CD4-positive, alpha-beta T cell (primary cell): ENCODE data around the gene WDR64. TPM values are rescaled to one million over a fixed set of nuclear protein-coding genes. Genes with fewer than 3 reads are reported as not detected.

Experiments
- ATAC-seq: fragments of 200-7000 bp; cut with Tn5 transposase; one replicate; pipeline ENCODE4 v1.10.0; 2022; ENCODE audit warnings: mild to moderate bottlenecking; ENCODE audit not compliant: poor library complexity
- CTCF ChIA-PET: fragments of 350-600 bp; sonication (Branson Sonifier 250); formaldehyde crosslinking; loops from one replicate; lab custom pipeline; 2021; ENCODE audit warnings: antibody characterized with exemption, inconsistent platforms; lab: Charles Lee
- POLR2A ChIA-PET: fragments of 350-600 bp; sonication (Branson Sonifier 250); formaldehyde crosslinking; loops from one replicate; lab custom pipeline; 2021; ENCODE audit warnings: antibody characterized with exemption, inconsistent platforms; lab: Charles Lee
- DNase-seq, 14 experiments: peaks; one replicate each; pipeline ENCODE4 v3.0.0-alpha.2; 2013 to 2020; ENCODE audit warnings: mixed read lengths in 2 of 14
- H3K27ac ChIP-seq, 2 donors: one replicate each; pipeline versions ENCODE4 v1.5.1 to v1.7.0; 2013; ENCODE audit warnings: low read length in 2 of 2, low read depth in 1 of 2, mild to moderate bottlenecking in 1 of 2
- H3K27me3 ChIP-seq, 2 experiments: 1 replicate in 1 of 2; 2 replicates in 1 of 2; pipeline versions ENCODE4 v1.6.1 to v1.7.0; 2013; ENCODE audit warnings: low read length in 2 of 2, control low read depth in 1 of 2, mild to moderate bottlenecking in 1 of 2, moderate library complexity in 1 of 2; ENCODE audit not compliant: insufficient read depth in 2 of 2, control insufficient read depth in 1 of 2
- H3K36me3 ChIP-seq: one replicate; pipeline ENCODE4 v1.6.1; 2013; ENCODE audit warnings: low read length, control low read depth; ENCODE audit not compliant: insufficient read depth
- H3K4me1 ChIP-seq: one replicate; pipeline ENCODE4 v1.6.1; 2013; ENCODE audit warnings: low read length, control low read depth; ENCODE audit not compliant: insufficient read depth
- H3K4me3 ChIP-seq: one replicate; pipeline ENCODE4 v1.5.1; 2013; ENCODE audit warnings: mild to moderate bottlenecking, low read length, moderate library complexity
- H3K9me3 ChIP-seq, 2 experiments: 1 replicate in 1 of 2; 2 replicates in 1 of 2; pipeline versions ENCODE4 v1.6.1 to v1.7.0; 2013; ENCODE audit warnings: low read length in 2 of 2, mild to moderate bottlenecking in 2 of 2, control low read depth in 1 of 2, moderate library complexity in 1 of 2; ENCODE audit not compliant: control insufficient read depth in 1 of 2, insufficient read depth in 1 of 2
- H3K27ac Mint-ChIP-seq: one replicate; pipeline ENCODE4 v1.8.0; 2020; ENCODE audit warnings: mixed read lengths
- H3K27me3 Mint-ChIP-seq: one replicate; pipeline ENCODE4 v1.8.0; 2021; ENCODE audit warnings: mixed read lengths
- H3K36me3 Mint-ChIP-seq: one replicate; pipeline ENCODE4 v1.8.0; 2021; ENCODE audit warnings: low read depth, mixed read lengths
- H3K4me1 Mint-ChIP-seq: one replicate; pipeline ENCODE4 v1.8.0; 2021; ENCODE audit warnings: low read depth, mixed read lengths
- H3K4me3 Mint-ChIP-seq: one replicate; pipeline ENCODE4 v1.8.0; 2020; ENCODE audit warnings: mild to moderate bottlenecking, mixed read lengths
- H3K9me3 Mint-ChIP-seq: one replicate; pipeline ENCODE4 v1.8.0; 2020; ENCODE audit warnings: mixed read lengths
- intact Hi-C, 2 experiments: fragments of 100-400 bp; cut with DNase I in 1 of 2; cut with micrococcal nuclease in 1 of 2; formaldehyde crosslinking; loops; one replicate each; pipeline versions ENCODE4 v1.15.1 to v1.9.0; 2023 to 2025; cut with DNase I, micrococcal nuclease
- total RNA-seq, 174 experiments: library from RNA in 2 of 174; stranded (reverse) in 2 of 174; gene quantifications; one replicate each; pipeline ENCODE4 v1.2.3 and lab custom pipeline; 2021 to 2026
- TF ChIP-seq, protein P1 (sequence below): fragments of 200-600 bp; IDR thresholded peaks from one replicate; pipeline ENCODE4 v1.8.0; 2022; ENCODE audit warnings: antibody characterized with exemption, mild to moderate bottlenecking

WDR64 gene
- total RNA-seq, 2 experiments from 2014 or later = 0.67 TPM; not detected in 1

DNA sequence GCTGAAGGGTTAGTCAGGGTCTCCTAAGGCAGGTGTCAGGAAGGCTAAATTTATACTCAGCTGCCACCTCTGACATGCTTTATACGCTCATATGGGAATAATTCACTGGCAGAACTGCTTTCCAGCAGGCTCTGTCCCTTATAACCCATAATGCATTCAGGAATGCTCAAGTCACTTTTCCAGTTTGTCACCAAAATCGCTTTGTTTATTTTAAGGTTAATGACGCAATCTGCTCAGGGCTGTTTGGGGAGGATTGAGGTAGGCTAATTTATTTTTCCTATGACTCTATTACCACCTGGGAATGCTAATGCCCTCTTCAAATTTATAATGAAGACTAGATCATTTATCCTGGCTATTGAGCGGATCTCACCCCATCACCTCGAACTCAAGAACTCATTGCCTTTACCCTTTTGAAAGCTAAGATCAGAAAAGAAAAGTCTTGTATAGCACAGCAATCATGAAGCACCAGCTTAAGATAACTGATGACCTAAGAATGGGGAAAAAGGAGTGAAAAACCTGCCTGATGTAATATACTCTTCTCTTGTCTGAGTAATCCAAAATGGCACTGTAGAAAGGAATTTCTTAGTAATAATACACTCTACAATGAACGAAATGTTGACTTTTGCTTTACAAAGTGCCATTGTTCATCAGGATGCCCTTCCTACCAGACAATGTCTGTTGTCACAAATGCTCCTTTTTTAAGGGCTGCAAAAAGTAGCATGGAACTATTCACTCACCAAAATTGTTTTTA lies 98.0 kb downstream of the WDR64 start:
- Mint-ChIP-seq H3K27me3 (no peaks in the 10 kb centered on the region), H3K4me1 (no peaks in the 10 kb centered on the region), H3K4me3 (no peak overlapping the region), H3K27ac (no peak overlapping the region), H3K36me3 (no peaks in the 10 kb centered on the region), H3K9me3 (no peaks in the 10 kb centered on the region)
- ATAC-seq (no peak), DNase-seq (no peak)
- ChIA-PET POLR2A (no interaction called here), CTCF (no interaction called here)
- Histone ChIP-seq H3K27me3 (no peaks in the 10 kb centered on the region), H3K4me3 (no peak overlapping the region), H3K36me3 (no peaks in the 10 kb centered on the region), H3K4me1 (no peaks in the 10 kb centered on the region), H3K27ac (no peak overlapping the region), H3K9me3 (no peaks in the 10 kb centered on the region)
- intact Hi-C loops = loop anchor here in 1 of 2 experiments (10.0 kb wide), 1 partner anchor 135 kb away; no protein-coding TSS in a partner anchor
- TF ChIP-seq, protein P1, sequence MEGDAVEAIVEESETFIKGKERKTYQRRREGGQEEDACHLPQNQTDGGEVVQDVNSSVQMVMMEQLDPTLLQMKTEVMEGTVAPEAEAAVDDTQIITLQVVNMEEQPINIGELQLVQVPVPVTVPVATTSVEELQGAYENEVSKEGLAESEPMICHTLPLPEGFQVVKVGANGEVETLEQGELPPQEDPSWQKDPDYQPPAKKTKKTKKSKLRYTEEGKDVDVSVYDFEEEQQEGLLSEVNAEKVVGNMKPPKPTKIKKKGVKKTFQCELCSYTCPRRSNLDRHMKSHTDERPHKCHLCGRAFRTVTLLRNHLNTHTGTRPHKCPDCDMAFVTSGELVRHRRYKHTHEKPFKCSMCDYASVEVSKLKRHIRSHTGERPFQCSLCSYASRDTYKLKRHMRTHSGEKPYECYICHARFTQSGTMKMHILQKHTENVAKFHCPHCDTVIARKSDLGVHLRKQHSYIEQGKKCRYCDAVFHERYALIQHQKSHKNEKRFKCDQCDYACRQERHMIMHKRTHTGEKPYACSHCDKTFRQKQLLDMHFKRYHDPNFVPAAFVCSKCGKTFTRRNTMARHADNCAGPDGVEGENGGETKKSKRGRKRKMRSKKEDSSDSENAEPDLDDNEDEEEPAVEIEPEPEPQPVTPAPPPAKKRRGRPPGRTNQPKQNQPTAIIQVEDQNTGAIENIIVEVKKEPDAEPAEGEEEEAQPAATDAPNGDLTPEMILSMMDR = no peak

DNA sequence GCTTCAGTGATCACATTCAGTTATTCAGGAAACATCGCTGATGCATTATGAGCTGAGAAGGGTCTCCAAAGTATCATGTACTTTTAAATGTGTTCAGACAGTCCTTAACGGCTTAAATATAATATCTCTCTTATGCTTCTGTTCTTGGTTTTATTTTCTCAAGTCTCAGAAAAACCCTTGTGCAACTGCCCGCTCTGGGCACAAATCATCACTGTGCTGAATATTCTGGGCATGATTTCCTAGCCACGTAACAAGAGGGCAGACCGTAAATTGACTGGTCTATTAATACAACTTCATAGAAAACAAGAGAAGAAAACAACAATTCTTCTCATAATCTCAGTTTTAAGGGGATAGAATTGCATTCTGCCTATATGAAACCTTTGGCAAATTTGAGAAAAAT lies 99.4 kb downstream of the WDR64 start:
- no peak overlapping the region for H3K4me3 Mint-ChIP-seq
- no peak overlapping the region for H3K27ac Mint-ChIP-seq
- H3K9me3 ChIP-seq = no peaks in the 10 kb centered on the region
- TF ChIP-seq, protein P1 = no peak
- no peak overlapping the region for H3K4me3 ChIP-seq
- ChIA-PET POLR2A (no interaction called here), CTCF (no interaction called here)
- intact Hi-C loops = loop anchor here in 1 of 2 experiments (10.0 kb wide), 1 partner anchor 137 kb away; no protein-coding TSS in a partner anchor
- H3K4me1 Mint-ChIP-seq = no peaks in the 10 kb centered on the region
- no peaks in the 10 kb centered on the region for H3K4me1 ChIP-seq
- H3K27me3 ChIP-seq = no peaks in the 10 kb centered on the region
- no peaks in the 10 kb centered on the region for H3K36me3 Mint-ChIP-seq
- no peak for DNase-seq
- H3K9me3 Mint-ChIP-seq = no peaks in the 10 kb centered on the region
- ATAC-seq = no peak
- H3K36me3 ChIP-seq = no peaks in the 10 kb centered on the region
- H3K27me3 Mint-ChIP-seq = no peaks in the 10 kb centered on the region
- H3K27ac ChIP-seq = no peak overlapping the region

DNA sequence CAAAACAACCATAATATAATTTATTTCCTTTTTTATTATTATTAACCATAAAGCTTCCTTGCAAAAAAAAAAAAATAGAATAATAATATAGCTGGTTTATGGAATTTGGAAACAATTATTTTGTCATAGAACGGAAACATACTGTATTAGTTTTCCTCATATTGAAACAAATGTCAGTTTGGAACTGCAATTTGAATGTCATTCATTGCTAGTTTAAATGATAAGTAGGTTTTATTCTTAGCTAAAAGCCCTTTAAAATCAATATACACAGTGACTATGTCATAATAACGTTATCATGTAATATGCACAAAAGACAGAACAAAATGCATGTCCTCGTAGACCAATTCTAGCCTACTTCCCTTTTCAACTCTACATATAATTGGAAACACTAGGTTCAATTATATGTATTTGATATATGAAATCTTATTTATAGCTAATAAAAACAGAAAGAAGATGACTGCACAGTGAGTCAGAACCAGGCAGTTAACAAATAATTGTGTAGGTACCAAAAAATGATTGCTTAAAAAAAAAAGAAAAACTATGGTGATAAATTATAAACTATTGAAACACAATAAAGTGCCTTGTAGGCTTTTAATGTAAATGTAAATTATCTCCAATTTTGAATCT lies 110.7 kb downstream of the WDR64 start:
- H3K27ac Mint-ChIP-seq = no peak overlapping the region
- Histone ChIP-seq H3K4me3 (no peak overlapping the region), H3K4me1 (no peaks in the 10 kb centered on the region), H3K36me3 (no peaks in the 10 kb centered on the region), H3K27ac (no peak overlapping the region), H3K9me3 (no peaks in the 10 kb centered on the region), H3K27me3 (no peaks in the 10 kb centered on the region)
- H3K27me3 Mint-ChIP-seq = peaks cover 6% of the 10 kb centered on the region
- no peaks in the 10 kb centered on the region for H3K36me3 Mint-ChIP-seq
- H3K4me3 Mint-ChIP-seq = no peak overlapping the region
- ChIA-PET POLR2A (no interaction called here), CTCF (no interaction called here)
- DNase-seq (no peak), ATAC-seq (no peak)
- H3K9me3 Mint-ChIP-seq = no peaks in the 10 kb centered on the region
- intact Hi-C loops = no loop called here
- TF ChIP-seq, protein P1 = no peak
- no peaks in the 10 kb centered on the region for H3K4me1 Mint-ChIP-seq
